Hematopoietic multipotent progenitor cell treated with erythropoietin and hydrocortisone succinate and interleukin-3 and kit ligand, for 6 days (in vitro differentiated cells): ENCODE measurements around the gene TLX1.

Experiments
- DNase-seq: peaks from one replicate; pipeline ENCODE4 v3.0.0-alpha.2; 2015

Gene TLX1

DNA sequence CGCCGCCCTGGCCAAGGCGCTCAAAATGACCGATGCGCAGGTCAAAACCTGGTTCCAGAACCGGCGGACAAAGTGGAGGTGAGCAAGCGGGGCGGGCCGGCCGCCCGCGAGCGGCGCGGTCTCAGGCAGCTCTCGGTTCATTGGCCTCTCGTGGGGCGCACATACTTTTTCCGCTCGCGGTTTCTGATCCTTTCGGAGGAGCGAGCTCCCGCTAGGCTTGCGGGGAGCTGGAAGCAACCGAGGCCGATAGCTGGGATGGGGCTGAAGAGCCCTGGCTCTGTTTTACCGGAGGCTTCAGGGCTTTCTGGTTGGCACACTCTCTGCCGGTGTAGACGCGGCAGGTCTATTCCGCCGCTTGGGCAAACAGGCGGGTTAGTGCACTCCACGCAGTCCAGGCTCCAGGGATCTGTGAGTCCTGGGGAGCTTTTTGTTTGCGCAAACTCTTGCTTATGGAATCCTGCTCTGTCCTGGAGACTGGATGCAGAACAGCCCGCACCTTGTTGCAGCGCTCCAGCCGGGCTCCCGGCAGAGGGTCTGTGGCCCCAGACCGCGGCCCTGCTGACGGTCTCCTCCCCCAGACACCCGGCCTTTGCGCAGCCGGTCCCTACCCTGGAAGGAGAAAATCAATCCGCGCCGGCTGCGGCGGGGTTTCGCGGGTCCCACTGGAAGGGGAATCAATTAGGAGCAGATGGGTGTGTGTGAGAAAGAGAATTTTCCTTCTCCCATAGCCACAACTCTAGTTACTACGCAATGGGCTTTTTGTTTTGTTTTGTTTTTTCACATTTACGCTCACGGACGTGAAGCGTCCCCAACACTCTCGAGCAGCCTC, 3.4 kb downstream of the TLX1 start:
- DNase-seq = no peak

DNA sequence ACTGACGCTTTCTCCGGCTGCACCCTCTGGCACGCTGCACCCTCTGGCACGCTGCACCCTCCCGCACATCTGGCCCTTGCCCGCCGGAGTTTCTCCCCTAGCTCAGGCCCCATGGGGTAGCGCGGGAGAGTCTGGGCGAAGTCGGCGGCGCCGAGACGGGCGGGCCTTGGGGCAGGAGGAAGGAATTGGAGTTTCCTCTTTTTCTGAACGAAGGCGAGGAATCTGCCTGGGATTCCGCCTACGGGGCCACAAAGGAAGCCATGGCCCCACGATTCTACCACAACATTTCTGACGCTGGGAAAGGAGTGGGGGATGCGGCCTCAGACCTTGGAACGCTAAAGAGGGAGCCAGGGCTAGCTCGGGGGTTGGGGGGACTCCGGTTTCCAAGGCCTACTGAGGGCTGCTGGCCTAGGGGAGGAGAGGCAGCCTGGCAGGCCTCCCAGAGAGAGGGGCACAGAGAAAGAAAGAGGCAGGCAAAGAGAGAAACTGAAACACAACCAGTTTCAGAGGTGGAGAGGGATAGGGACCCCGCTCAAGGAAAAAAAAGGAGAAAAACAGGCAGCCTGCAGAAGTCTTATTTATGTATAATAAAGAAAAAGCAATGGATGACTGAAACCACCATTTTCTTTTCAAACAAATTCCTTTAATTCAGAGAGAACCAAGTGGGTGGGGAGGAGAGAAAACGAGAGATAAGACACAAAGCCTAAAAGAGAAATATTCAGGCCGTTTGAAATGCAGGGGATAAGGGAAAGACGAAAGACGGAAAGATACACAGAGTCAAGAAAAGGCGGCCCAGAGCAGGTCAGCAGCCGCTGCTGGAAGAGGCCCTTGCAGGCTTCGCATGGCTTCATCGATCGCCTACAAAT, 4.3 kb downstream of the TLX1 start:
- no peak for DNase-seq

DNA sequence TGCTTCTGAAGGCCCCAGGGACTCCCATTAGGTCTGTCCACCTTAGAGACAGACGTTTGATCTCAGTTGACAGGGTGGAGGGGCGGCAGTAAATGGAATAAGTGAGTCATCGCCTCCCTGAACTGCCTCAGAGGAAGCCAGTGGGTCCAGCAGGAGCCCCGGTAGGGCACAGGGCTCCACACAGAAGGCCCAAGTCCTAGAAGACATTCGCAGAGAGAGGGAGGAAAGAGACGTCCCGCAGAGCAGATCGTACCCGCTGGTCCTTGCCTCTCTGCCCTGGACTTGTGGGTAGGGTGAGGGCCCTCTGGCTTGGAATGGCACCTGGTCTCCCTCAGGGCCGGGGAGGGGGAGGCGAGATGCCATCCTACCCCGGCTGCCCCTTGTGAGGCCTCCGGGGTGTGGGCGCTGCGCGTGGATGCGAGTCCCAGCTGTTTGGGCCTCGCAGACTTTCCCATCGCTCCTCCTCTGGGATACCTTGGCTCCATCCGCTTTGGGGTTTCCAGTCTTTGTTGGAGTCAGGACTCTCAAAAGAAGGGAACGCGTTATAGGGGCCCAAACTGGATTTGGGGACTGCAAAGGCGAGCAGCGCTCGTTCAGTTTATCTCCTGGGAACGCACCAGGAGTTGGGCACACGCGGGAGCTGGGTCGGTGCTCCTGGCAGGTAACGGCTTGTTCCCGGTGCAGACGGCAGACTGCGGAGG, 5.1 kb downstream of the TLX1 start:
- DNase-seq = peak; percentile 25

DNA sequence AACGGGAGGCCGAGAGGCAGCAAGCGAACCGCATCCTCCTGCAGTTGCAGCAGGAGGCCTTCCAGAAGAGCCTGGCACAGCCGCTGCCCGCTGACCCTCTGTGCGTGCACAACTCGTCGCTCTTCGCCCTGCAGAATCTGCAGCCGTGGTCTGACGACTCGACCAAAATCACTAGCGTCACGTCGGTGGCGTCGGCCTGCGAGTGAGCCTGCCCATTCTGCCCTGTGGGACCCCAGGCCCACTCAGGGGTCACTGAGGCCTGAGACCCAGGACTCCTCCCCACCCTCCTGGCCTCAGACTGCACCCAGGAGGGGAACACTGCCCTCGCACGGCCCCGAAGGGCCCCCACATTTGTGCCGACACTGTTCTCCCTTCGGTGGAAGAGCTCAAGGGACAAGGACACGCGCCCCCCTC, 5.6 kb downstream of the TLX1 start:
- DNase-seq = no peak

DNA sequence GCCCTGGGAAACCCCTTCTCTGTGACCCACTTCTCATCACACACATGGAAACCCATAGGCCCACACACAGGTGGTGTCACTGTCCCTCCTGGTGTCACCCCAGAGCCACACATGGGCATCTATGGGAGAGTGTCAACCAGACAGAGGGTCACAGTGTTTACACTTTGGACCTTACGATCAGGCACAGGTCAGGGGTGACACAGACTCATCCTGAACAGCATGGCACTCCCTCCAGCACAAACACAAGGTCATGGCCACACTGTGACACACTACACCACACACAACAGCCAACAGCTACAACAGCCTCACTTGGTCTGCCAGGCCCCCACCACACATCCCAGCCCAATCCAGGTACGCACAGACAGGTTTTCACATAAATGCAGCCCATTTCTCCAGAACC, 6.2 kb downstream of the TLX1 start:
- no peak for DNase-seq

DNA sequence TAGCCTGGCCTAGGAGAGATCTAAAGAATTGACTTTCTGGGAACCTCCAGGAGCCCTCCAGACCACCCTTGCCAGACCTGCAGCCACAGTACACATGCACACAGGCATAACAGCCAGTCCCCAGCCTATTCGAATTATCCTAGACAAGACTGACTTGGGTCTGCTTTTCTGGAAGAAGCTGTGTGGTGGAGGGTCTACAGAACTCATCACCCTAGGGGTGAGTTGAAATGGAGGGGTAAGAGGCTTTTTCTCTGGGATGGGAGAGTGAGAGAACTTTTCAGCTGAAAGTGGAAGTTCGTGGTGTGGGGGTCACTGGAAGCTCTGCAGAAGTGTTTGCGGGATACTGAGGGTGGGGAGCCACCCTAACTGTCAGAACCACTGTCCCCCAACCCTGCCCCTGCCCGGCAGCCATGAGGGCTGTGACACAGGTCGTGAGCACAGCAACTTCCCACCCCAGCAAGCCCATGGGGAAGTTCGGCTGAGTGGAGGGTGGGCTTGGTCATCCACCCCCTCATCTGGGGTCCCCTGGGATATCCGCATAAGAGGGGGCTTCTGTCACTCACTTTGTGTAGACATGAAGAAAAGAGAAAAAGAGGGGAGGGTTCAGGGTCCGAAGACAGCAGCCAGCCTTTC, 7.8 kb downstream of the TLX1 start:
- no peak for DNase-seq

DNA sequence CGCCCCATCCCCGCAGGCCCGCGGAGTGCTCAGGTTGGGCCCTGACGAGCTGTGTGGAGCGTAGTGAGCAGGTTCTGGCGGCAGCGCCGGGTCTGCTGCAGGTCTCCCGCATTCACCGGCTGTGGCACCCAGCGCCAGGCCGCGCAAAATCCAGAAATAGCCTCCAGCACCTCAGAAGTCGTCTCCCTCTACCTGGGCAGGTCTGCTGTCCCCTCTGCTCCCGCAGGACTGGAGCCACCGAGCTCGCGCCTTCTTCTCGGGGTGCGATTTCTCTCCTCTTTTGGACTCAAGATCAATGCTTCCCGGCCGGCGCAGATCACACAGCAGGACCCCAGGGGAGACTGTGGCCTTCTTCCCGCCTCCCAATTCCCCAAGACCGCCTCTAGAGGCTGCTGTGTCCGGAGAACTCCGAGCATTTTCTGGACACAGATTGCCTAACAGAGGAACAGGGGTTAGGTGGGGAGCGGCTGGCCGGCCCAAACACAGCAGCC, 8.4 kb downstream of the TLX1 start:
- DNase-seq = no peak

DNA sequence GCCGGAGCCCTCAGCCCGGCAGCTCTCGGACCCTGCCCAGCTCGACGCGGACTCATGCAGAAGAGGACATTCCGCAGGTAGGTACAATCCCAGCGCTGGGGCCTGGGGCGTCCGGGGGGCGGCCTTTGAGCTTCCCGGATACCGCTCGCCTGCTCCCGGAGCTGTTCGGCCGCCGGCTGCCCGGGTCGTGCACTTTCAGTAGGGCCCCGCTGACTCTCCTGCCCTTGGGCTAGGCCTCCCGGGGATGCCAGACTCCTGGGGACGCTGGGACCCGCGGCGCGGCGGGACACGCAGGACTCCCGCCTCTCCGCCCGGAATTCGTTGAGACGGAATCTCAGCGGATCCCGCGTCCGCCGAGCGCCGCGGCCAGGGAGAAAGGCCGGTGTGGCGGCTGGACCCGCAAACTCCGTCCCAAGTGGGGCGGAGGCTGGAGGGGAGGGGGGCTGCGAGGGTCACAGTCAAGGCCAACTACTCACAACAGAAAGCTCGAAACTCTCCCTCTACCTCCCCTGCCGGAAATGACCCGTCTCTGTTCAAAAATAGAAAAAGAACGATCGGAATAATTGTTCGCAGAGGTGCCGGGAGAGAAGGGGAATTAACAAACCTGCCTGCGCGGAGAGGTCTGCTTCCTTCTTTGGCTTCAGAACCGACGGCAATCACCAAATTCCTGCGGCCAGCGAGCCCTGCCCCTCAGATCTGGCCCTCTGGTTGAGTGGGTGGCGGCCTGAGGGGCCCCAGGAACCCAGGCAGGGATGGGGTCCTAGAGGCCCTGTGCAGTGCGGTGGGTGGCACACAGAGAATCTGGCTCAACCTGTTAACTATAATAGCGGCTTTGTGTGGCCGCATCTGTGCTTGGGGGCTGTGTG, 9.2 kb downstream of the TLX1 start:
- DNase-seq = no peak

DNA sequence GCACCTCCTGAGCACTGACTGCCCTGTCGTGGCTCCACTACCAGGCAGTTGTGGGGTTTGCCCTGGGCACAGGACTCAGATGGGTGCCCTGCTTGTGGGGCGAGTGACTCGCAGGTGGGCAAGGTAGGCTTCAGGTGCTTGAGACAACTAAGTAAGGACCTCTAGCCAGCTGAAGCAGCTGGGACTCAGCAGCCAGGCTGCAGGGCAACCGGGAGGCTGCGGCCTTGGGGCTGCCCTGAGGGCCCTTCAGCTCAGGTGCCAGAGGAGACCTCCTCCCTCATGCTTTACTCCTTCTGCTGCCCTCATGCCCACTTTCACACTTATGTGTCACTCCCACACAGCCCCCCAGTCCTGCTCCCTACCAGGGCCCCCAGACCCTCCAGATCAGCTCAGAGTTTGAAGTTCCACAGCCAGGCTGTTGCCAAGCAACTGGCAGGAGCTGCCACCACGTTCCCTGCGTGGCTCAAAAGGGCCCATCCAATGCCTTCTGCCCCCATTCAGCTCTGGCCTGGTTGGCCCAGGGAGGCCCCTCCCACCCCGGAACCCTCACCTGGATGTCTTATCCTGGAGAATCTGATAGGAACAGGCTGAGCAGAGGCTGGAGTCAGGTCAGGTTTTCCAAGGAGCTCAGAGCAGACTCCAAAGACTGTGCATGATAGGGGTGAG, 10.0 kb downstream of the TLX1 start:
- DNase-seq = no peak

DNA sequence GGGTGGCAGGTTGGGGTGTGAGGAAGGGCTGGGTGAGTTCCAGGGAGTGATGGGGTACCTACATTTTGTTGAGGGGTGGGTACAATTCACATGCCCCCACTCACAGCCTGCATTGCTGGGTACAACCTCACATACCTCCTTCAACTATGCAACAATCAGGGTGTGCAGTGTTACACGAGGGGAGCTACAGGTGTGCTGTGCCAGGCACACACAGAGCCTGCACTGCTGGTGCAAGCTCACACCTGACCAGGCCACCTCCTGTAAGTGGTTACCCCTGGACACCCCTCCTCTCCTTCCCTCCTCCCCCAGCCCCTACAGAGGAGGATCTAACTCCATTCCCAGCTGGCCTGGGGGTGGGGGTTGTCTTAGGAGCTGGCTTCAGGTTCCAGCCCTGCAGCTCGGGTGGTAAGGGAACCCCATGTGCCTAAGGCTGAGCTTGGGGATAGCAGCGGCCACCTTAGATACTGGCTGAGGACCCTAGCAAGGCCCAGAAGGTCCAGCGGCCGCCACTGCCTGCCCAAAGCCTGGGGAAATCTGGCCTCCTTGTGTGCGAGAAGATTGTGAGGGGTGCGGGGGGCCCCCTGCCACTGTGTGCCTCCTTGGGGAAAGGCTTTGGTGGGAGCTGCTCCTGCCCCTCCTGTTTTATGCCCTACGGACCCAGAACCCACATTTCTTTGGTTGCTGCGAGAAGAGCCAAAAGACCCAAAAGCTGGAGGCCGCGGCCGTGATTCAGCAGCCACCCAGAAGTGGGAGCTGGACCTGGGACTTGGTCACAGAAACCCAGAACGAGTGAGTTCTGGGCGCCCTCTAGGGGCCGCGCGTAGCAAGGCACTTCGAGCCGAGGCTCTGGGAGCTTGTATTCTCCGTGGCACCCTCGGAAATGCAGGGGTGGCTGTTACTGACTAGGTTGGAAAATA, 10.8 kb downstream of the TLX1 start:
- peak; percentile 87 for DNase-seq

DNA sequence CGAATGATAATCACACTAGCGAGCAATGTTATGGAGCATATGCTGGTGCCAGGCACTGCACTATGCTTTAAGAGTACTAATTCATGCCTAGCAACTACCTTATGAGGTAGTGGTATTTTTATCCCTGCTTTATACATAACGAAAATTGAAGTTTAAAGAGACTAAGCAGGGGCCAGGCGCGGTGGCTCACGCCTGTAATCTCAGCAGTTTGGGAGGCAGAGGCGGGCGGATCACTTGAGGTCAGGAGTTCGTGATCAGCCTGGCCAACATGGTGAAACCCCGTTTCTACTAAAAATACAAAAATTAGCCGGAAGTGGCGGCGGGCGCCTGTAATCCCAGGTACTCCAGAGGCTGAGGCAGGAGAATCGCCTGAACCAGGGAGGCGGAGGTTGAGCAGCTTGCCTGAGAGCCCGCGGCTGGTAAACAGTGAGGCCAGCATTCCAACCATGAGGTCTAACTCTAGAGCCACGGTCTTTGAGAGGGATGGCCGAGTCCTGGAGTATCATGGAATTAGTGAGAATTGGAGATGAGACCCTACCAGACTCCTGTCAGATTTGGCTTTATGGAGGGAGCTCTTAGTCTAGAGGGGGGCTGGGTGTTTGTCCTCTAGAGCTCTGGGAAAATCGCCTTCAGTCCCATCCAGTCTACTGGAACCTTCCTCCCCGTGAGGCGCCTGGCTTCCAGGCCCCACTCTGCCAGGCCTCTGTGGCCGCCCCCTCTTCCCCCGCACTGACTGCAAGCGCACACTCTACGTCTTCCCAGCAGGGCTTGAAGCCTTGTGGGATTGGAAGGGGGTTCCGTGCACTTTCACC, 11.6 kb downstream of the TLX1 start:
- no peak for DNase-seq

DNA sequence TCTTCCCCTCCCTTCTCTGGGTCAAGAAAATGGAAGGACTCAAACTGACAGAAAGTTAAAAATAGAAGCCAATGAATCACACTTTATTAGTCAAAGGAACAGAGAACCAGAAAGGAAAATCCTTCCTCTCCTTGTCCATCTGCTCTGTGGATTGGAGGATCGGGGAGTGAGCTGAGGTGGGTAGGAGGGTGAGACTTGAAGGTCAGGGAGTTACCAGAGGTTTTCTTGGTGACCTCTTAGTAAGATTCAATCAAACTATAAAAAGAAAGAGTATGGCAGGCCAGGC, 12.2 kb downstream of the TLX1 start:
- no peak for DNase-seq

DNA sequence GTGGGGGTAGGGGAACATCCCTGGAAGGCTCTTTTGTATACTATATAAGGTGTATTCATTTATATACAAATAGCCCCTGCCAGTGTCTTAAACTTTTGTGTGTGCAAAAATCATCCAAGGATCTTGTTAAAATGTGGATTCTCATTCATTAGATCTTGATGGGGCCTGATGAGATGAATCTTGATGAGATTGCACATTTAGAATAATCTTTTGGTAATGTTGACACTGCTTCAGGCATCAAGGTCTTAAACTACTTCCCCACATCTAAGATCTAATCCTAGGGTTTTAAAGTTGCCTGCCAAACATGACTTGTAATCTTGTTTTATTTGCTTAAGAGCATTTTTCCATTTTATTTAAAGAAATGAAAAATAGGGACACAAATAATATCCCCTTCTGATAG, 13.0 kb downstream of the TLX1 start:
- no peak for DNase-seq

DNA sequence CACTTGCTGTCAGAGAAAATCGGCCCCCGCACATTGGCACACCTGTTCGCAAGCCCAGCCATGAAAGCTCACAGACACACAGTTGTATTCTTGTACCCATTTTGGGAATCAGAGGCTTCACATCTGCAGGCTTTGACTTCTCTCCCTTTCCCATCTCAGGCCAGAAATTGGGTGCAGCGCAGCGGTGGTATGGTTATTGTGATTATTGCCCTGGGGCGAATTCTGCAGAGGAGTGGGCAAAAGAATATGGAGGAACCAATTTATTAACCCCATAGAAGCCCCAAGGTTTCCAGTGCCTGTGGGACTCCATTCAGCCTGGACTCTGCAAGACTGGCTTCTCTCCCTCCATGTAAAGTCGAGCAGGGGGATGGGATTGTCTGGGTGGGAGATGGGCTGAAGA, 14.0 kb downstream of the TLX1 start:
- DNase-seq = no peak

DNA sequence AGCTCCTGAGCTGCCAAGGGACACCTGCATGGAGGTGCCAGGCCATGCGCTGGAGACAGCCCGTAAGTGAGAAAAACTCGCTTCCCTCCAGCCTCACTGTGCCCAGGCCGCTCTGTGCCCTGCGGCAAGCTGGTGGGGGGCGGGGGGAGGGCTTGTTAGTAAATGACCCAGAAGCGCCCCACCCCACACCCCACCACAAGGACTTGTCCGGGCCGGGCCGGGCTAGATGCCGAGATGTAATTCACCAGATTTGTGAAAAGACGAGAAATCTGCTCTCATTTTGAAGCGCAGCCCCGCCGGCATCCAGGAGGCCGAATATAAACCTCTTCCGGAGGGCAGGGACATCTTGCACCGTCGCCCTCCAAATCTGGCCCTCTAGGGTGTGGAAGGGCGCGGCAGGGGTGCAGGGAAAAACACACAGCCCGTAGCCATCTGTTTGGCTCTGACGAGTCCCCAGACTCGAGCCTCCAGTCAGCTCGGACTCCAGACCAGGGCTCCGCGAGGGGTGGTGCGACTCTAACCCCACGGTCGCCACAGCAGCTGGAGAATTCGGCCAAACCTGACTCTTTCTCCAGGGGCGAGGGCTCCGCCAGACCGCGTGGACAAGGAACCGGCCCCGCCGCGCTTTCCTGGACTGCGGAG, 14.8 kb downstream of the TLX1 start:
- DNase-seq = no peak

DNA sequence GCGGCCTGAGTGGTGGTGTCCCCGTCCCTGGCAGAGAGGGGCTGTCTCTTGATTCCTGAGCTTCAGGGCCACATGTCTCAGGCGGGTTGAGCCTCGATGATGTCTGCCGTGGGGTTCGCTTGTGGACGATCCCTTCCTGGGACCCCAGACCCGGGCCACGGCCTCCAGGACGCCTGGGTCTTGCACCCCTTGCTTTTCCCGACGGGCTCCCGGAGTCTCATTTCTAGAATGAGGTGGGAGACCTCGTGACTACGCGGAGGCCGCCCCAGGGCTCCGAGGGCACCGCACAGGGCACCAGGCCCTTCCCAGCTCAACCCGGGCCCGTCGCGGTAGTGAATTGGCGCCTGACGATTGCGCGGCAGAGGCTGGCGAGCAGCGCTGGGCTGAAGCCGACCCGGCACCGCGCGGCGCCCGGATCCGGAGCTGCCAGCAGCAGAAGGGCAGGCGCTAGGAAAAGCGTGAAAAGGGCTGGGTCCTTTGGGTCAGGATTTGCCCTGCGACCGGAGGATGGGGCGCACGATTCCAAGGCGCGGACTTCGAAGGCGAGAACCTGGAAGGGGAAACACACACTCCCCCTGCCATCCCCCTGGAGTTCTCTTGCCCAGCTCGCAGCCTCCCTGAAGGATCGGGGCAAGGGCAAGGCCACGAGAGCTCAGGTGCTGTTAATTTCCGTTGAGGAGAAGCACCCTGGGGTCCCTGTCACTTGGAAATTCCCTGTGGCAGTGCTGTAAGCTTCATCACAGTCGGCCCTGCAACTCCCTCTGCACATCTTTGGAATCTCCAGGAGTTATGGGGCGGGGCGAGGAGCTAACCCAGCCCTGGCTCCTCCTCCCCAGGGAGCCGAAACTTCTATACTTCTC, 15.5 kb downstream of the TLX1 start:
- DNase-seq = no peak

DNA sequence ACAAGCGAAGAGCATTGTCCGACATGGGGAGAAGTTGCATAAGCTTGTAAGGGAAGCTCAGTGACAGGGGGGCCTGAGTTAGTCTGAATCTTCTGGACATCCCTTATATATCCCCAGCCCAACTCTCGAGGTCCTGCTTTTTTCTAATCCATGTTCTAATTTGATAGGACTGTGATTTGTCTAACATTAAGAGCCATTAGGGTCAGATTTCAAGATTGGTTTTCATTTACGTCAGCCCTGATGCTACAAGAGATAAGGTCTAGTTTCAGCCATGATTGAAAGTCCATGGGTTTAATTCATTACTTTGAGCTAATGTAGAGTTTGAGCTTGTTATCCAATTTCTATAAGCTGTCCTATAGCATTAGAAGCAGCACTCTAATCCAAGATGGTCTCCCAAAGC, 20.3 kb downstream of the TLX1 start:
- DNase-seq = no peak

DNA sequence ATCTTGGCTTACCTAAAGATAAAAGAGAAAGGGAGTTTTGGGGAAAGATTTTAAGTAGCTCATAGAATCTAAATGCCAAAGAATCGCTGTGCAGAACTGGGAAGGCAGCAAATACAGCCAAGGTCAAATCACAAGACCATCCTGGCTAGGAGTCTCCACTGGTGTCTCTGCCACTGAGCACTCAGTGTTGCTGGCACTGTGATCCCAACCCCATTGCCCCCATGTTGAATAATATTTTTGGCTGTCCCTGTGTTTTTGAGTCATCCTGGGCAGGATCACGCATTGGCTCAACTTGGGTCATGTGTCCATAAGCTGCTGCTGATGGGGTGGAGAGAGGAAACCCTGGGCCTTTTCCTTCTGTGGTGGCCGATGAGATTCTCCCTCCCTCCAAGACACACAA, 21.2 kb downstream of the TLX1 start:
- DNase-seq = no peak
